Spinal cord (tissue), 10 donors: ENCODE results near the gene MFNG. TPM values are rescaled to one million over a fixed set of nuclear protein-coding genes. Genes with fewer than 3 reads are reported as not detected.

Source experiments
- DNase-seq, 6 donors: peaks; one replicate each; pipeline versions ENCODE4 v3.0.0 to v3.0.0-alpha.2; 2013 to 2015; ENCODE audit warnings: low spot score in 6 of 6, low read depth in 4 of 6
- H3K27ac ChIP-seq: one replicate; pipeline ENCODE4 v1.5.1; 2013; ENCODE audit warnings: low read depth, low read length, control low read depth
- H3K27me3 ChIP-seq: one replicate; pipeline ENCODE4 v1.6.1; 2013; ENCODE audit warnings: low read length; ENCODE audit not compliant: control insufficient read depth, insufficient read depth
- H3K36me3 ChIP-seq: one replicate; pipeline ENCODE4 v1.6.1; 2013; ENCODE audit warnings: low read length; ENCODE audit not compliant: control insufficient read depth, insufficient read depth
- H3K4me1 ChIP-seq: one replicate; pipeline ENCODE4 v1.6.1; 2013; ENCODE audit warnings: low read length; ENCODE audit not compliant: control insufficient read depth, insufficient read depth
- H3K4me3 ChIP-seq: one replicate; pipeline ENCODE4 v1.5.1; 2013; ENCODE audit warnings: low read depth, low read length, control low read depth
- H3K9me3 ChIP-seq: one replicate; pipeline ENCODE4 v1.6.1; 2013; ENCODE audit warnings: low read length; ENCODE audit not compliant: control insufficient read depth, insufficient read depth
- WGBS: methylation state at CpG from one replicate; pipeline ENCODE4 v1.1.5; 2013; ENCODE audit warnings: missing lambda C conversion rate; ENCODE audit not compliant: insufficient coverage; 5-methylcytosine and 5-hydroxymethylcytosine counted together
- polyA plus RNA-seq, 2 donors: library from polyadenylated mRNA; unstranded; fragments of 120-200 nt; gene quantifications; one replicate each; pipeline ENCODE4 v1.2.1, GENCODE V29; 2013; ENCODE audit not compliant: insufficient read length in 2 of 2
- total RNA-seq, 2 donors: library from RNA; depleted of rRNA in 1 of 2; stranded (reverse); fragments of 120-200 nt in 1 of 2; fragments of >200 nt in 1 of 2; gene quantifications; one replicate each; pipeline versions ENCODE4 v1.2.3 to v1.2.4, GENCODE V29; 2013 to 2014
- donor health status: healthy.

MFNG gene
- total and polyA plus RNA-seq, 4 donors = 3.6 to 12.6 (median 11.2) TPM

DNA sequence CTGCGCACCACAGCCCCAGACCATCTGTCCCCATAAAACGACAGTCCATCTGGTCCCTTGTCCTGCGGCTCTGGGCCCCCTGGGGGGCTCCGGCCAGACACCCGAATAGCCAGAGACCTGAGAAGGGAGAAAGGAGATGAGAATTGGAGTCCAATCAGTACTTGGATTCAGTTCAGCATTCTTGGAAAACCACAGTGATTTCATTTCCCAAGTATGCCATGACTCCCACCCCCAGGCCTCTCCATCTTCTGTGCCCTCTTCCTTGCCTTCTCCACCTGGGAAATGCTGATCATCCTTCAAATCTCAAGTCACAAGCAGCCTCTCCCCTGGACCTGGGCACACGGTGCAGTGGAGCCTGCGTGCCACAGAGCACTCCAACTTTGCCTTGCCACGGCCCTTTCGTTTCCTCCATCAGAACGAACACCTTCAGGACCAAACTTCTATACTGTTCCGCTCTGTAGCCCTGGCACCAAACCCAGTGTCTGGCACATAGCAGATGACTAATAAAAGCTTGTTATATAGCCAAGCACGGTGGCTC is 10.9 kb upstream of the MFNG start:
- H3K27ac ChIP-seq = no peak overlapping the region
- no peak for DNase-seq
- no peaks in the 10 kb centered on the region for H3K9me3 ChIP-seq
- H3K4me1 ChIP-seq = peaks cover 30% of the 10 kb centered on the region
- H3K36me3 ChIP-seq = peaks cover 43% of the 10 kb centered on the region
- no peak overlapping the region for H3K4me3 ChIP-seq
- H3K27me3 ChIP-seq = no peaks in the 10 kb centered on the region
- 91% methylated on average over 7 of the region's 12 CpGs for WGBS

- Histone ChIP-seq H3K27me3 (no peaks in the 10 kb centered on the region), H3K36me3 (peaks cover 47% of the 10 kb centered on the region), H3K4me1 (peaks cover 25% of the 10 kb centered on the region), H3K4me3 (no peak overlapping the region), H3K9me3 (no peaks in the 10 kb centered on the region), H3K27ac (no peak overlapping the region)
- 58% methylated on average over 11 of the region's 11 CpGs for WGBS
- DNase-seq = no peak
These were observed 10.5 kb upstream of the MFNG start for GRCh38 chr22:37496651-37497050.

DNA sequence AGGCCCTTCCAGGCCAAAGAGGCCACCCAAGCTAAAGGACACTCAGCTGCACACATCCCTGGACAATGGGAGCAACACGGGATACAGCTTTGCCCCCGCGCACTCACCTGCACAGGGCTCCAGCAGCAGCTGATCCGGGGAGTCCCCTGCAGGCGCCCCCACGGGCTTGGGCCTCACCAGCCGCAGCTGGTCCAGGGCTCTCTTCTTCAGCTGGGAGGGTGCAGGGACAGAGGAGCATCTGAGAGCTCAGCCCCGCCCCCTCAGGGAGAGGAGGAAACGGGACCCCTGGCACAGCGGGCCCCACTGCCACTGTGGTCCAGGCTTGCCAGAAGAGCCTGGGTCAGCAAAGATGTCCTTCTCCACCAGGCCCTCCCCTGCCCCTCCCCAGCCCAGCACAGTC is 7.8 kb upstream of the MFNG start:
- WGBS = 66% methylated on average over 9 of the region's 10 CpGs
- no peak for DNase-seq
- Histone ChIP-seq H3K36me3 (peaks cover 52% of the 10 kb centered on the region), H3K4me1 (peaks cover 7% of the 10 kb centered on the region), H3K27me3 (no peaks in the 10 kb centered on the region), H3K4me3 (no peak overlapping the region), H3K9me3 (no peaks in the 10 kb centered on the region), H3K27ac (no peak overlapping the region)

GRCh38 chr22:37492428-37493344 is 6.5 kb upstream of the MFNG start:
- Histone ChIP-seq H3K27me3 (no peaks in the 10 kb centered on the region), H3K27ac (no peak overlapping the region), H3K4me1 (peaks cover 5% of the 10 kb centered on the region), H3K4me3 (no peak overlapping the region), H3K9me3 (no peaks in the 10 kb centered on the region), H3K36me3 (peaks cover 47% of the 10 kb centered on the region)
- DNase-seq = no peak
- WGBS = 68% methylated on average over 20 of the region's 24 CpGs

- Histone ChIP-seq H3K4me1 (peaks cover 14% of the 10 kb centered on the region), H3K27ac (no peak overlapping the region), H3K36me3 (peaks cover 47% of the 10 kb centered on the region), H3K4me3 (no peak overlapping the region), H3K9me3 (no peaks in the 10 kb centered on the region), H3K27me3 (no peaks in the 10 kb centered on the region)
- no peak for DNase-seq
- WGBS = 75% methylated on average over 10 of the region's 22 CpGs
These were observed 5.6 kb upstream of the MFNG start for GRCh38 chr22:37491559-37492427.

DNA sequence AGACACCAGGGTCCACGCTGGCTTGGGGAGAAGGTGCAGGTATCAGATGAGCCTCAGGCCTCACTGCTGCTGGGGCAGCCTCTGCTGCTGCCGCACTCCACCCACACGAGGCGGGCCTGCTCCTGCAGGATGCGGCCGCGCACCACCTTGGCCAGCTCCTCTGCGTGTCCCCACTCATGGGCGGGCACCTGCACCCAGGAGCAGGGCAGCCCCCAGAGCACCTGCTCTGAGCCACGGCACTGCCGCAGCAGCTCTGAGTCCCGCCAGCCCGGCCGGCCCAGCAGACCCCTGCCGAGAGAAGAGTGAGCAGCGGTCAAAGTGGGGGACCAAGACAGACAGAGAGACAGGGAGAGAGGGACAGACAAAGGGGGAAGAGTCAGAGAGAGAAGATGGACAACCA is 4.9 kb upstream of the MFNG start:
- Histone ChIP-seq H3K4me3 (no peak overlapping the region), H3K36me3 (peaks cover 42% of the 10 kb centered on the region), H3K27me3 (no peaks in the 10 kb centered on the region), H3K9me3 (no peaks in the 10 kb centered on the region), H3K4me1 (peaks cover 21% of the 10 kb centered on the region), H3K27ac (no peak overlapping the region)
- no peak for DNase-seq
- 77% methylated on average over 15 of the region's 16 CpGs for WGBS

- 84% methylated on average over 10 of the region's 10 CpGs for WGBS
- H3K27ac ChIP-seq = no peak overlapping the region
These were observed 3.8 kb upstream of the MFNG start for GRCh38 chr22:37489983-37490382.

DNA sequence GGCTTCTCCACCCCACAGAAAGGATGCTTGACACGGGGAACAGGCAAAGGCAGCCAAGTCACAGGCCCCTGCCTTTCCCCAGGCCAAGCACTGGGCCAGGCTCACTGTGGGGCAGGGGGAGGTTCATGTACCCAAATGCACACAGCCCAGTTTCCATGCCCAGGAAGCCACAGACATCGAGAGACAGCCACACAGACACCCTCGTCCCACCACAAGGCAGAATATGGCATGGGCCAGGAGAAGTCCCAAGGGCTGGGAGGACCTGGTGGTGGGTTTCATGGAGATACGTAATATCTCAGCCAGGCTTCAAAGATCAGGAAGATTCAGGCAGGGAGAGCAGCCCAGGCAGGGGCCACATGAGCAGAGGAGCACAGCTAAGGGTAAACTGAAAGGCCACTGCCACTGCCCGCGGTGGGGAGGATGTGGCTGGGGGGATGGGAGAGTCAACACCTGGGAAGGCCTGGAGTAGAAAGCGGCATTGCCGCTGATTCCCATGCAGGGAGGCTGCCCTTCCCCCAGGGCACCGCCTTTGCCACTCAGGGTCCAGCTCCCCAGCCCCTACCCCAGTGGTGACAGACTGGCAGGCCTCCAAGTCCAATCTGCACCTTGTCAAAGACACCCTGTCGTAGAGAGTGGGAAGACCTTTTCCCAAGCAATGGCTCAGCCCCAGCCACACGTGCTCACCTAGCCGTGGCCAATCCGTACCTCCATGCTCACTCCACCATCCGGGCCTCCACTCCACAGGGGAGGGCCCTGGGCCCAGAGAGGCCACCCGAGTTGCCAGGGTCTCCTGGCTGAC is 2.4 kb upstream of the MFNG start:
- no peak for DNase-seq
- Histone ChIP-seq H3K27ac (no peak overlapping the region), H3K4me3 (no peak overlapping the region), H3K27me3 (no peaks in the 10 kb centered on the region), H3K9me3 (no peaks in the 10 kb centered on the region), H3K4me1 (peaks cover 47% of the 10 kb centered on the region), H3K36me3 (peaks cover 27% of the 10 kb centered on the region)
- 74% methylated on average over 13 of the region's 15 CpGs for WGBS

More at GRCh38 chr22:37489983-37490382, 3.8 kb upstream of the MFNG start:
- Histone ChIP-seq H3K27me3 (no peaks in the 10 kb centered on the region), H3K4me1 (peaks cover 32% of the 10 kb centered on the region), H3K4me3 (no peak overlapping the region), H3K36me3 (peaks cover 35% of the 10 kb centered on the region), H3K9me3 (no peaks in the 10 kb centered on the region)
- DNase-seq = no peak

DNA sequence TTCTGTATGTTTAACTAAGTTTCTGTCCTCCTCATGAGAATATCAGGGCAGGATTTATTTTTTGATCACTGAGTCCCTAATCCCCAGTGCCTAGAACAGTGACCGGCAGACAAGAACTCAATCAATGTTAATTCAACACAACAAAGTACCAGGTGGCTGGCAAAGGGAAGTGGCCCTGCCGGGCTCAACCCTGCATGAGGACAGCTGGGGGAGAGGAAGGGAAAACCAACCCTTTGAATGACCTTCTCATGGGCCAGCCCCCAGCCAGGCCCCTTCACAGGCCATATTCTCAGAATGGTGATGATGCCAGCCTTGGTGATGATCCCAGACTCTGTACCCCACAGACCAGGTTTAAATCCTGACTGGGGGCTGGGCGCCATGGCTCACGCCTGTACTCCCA is 1.4 kb upstream of the MFNG start:
- WGBS = 52% methylated on average over 2 of the region's 4 CpGs
- no peaks in the 10 kb centered on the region for H3K9me3 ChIP-seq
- H3K4me1 ChIP-seq = peaks cover 57% of the 10 kb centered on the region
- peaks cover 25% of the 10 kb centered on the region for H3K36me3 ChIP-seq
- no peaks in the 10 kb centered on the region for H3K27me3 ChIP-seq
- no peak for DNase-seq
- no peak overlapping the region for H3K4me3 ChIP-seq
- H3K27ac ChIP-seq = no peak overlapping the region
